K562 (cell line): ENCODE measurements around the gene FOXO3. TPM values are rescaled to one million over a fixed set of nuclear protein-coding genes. Genes with fewer than 3 reads are reported as not detected.
A peak's percentile ranks its signal among the peaks of the same experiment; 100 is the strongest.

Experiments
- CREBBP ChIP-seq: IDR thresholded peaks from one replicate; pipeline ENCODE4 v1.6.1; 2012; ENCODE audit warnings: low read depth, mild to moderate bottlenecking, control low read depth, inconsistent platforms, low read length
- ELF2 ChIP-seq: fragments of 250-450 bp; sonication (Bioruptor Pico); IDR thresholded peaks from 2 replicates; pipeline ENCODE4 v1.5.0; 2021; ENCODE audit warnings: mild to moderate bottlenecking
- FOXO4 ChIP-seq: fragments of 450-650 bp; formaldehyde crosslinking; IDR thresholded peaks from 2 replicates; pipeline ENCODE4 v1.4.0; 2020; ENCODE audit warnings: mild to moderate bottlenecking, moderate library complexity
- FUS ChIP-seq: fragments of 200-400 bp; formaldehyde crosslinking; optimal IDR thresholded peaks from 2 replicates; pipeline ENCODE3; 2017; ENCODE audit warnings: low read depth, low read length
- IRF1 ChIP-seq: sonication (generic); formaldehyde crosslinking; IDR thresholded peaks from 2 replicates; pipeline ENCODE4 v1.8.0; 2022; ENCODE audit warnings: missing genetic modification reagents, mild to moderate bottlenecking, borderline replicate concordance
- KHSRP ChIP-seq: fragments of 450-650 bp; IDR thresholded peaks from 2 replicates; pipeline ENCODE4 v1.6.1; 2017
- NEUROD1 ChIP-seq: fragments of 150-350 bp; IDR thresholded peaks from 2 replicates; pipeline ENCODE4 v1.6.1; 2014; ENCODE audit warnings: borderline replicate concordance, low read length, low read depth; ENCODE audit not compliant: partially characterized antibody
- NONO ChIP-seq, 2 experiments: fragments of 200-400 bp in 1 of 2; fragments of 450-650 bp in 1 of 2; formaldehyde crosslinking in 1 of 2; IDR thresholded peaks; 2 replicates each; pipeline ENCODE4 v1.6.1; 2017; ENCODE audit warnings: low read depth in 2 of 2, mild to moderate bottlenecking in 2 of 2, moderate library complexity in 2 of 2, low read length in 1 of 2
- POLR2A ChIP-seq: fragments of 450-650 bp; conservative IDR thresholded peaks from 2 replicates; pipeline ENCODE4 v1.6.1; 2016
- POLR2AphosphoS2 ChIP-seq: IDR thresholded peaks from 2 replicates; pipeline ENCODE4 v1.6.1; 2012; ENCODE audit warnings: low read length, improper control_type of control experiment
- SMC3 ChIP-seq: conservative IDR thresholded peaks from 2 replicates; pipeline ENCODE4 v1.6.1; 2011; ENCODE audit warnings: low read depth, low read length, improper control_type of control experiment; ENCODE audit not compliant: insufficient read depth
- SRSF3 ChIP-seq: fragments of 200-400 bp; formaldehyde crosslinking; IDR thresholded peaks from 2 replicates; pipeline ENCODE4 v1.6.1; 2016; ENCODE audit warnings: mild to moderate bottlenecking, low read length, moderate library complexity; ENCODE audit not compliant: insufficient read depth
- U2AF2 ChIP-seq: fragments of 200-400 bp; formaldehyde crosslinking; optimal IDR thresholded peaks from 2 replicates; pipeline ENCODE3; 2017; ENCODE audit warnings: low read depth, mild to moderate bottlenecking, low read length
- ZBTB9 ChIP-seq: fragments of 450-650 bp; formaldehyde crosslinking; IDR thresholded peaks from 2 replicates; pipeline ENCODE4 v1.4.0; 2020; ENCODE audit warnings: mild to moderate bottlenecking, moderate library complexity
- ZNF165 ChIP-seq: fragments of 250-450 bp; sonication (Bioruptor Pico); IDR thresholded peaks from 2 replicates; pipeline ENCODE4 v1.4.0; 2020; ENCODE audit warnings: borderline replicate concordance
- ZNF253 ChIP-seq: fragments of 250-450 bp; sonication (Bioruptor Pico); conservative IDR thresholded peaks from 2 replicates; pipeline ENCODE4 v1.6.1; 2021; ENCODE audit warnings: mild to moderate bottlenecking
- ZNF263 ChIP-seq: sonication (generic); formaldehyde crosslinking; IDR thresholded peaks from 2 replicates; pipeline ENCODE4 v1.8.0; 2022; ENCODE audit warnings: mild to moderate bottlenecking, missing genetic modification reagents, borderline replicate concordance
- polyA plus RNA-seq, 8 experiments: library from polyadenylated mRNA; depleted of rRNA in 4 of 8; stranded (reverse) in 5 of 8; unstranded in 3 of 8; fragments of >200 nt; fragmentation: Nextera tagmentation in 2 of 8; fragmentation: Illumina TruSeq in 1 of 8; extraction: Ambion mirVana in 2 of 8; extraction: Trizol in 1 of 8; gene quantifications; 2 replicates each; pipeline versions ENCODE4 v1.2.1 to v1.2.3, GENCODE V29; 2011 to 2014; ENCODE audit warnings: inconsistent platforms in 1 of 8, missing spikeins in 1 of 8
- total RNA-seq, 7 experiments: library from RNA; depleted of rRNA in 6 of 7; stranded (reverse); fragments of >200 nt in 6 of 7; fragmentation: Illumina TruSeq in 2 of 7; extraction: Trizol in 2 of 7; gene quantifications; 2 replicates each; pipeline versions ENCODE4 v1.2.1 to v1.2.3, GENCODE V29; 2011 to 2021; ENCODE audit warnings: low replicate concordance in 1 of 7
- TF ChIP-seq, protein P1 (sequence below): conservative IDR thresholded peaks from 2 replicates; pipeline ENCODE4 v1.6.1; 2011; ENCODE audit warnings: low read depth, mild to moderate bottlenecking, low read length; ENCODE audit not compliant: control insufficient read depth
- TF ChIP-seq, protein P2 (sequence below), 2 experiments: IDR thresholded peaks in 1 of 2; conservative IDR thresholded peaks in 1 of 2; 2 replicates each; pipeline ENCODE4 v1.6.1; 2016; ENCODE audit warnings: low read depth in 2 of 2, mild to moderate bottlenecking in 1 of 2, missing compliant biosample characterization in 1 of 2, missing genetic modification characterization in 1 of 2, moderate library complexity in 1 of 2

Gene FOXO3
- total and polyA plus RNA-seq, 9 of the 15 experiments (the other 6 are each of a cell fraction or from before 2014, with no cell fraction given) = 3.0 to 14.6 (median 6.0) TPM

- TF ChIP-seq NONO (IDR thresholded peaks at IDR 0.05; ENCODE audit: low read depth in 2 of 2, low read length in 1 of 2) (no peak), ZNF263 (CRISPR knock-in tag) (no peak), SMC3 (no peak; the same call in 1 of the 2 replicates), ZNF165 (CRISPR knock-in tag) (no peak), FOXO4 (no peak), KHSRP (0 out of 2 replicates have a peak, but pooled peaks have one; percentile 40), CREBBP (no peak), U2AF2 (no peak), ZNF253 (CRISPR knock-in tag) (no peak), IRF1 (no peak), SRSF3 (no peak), FUS (no peak), ELF2 (no peak), NEUROD1 (peak; percentile 64), POLR2AphosphoS2 (no peak), POLR2A (no peak), ZBTB9 (CRISPR knock-in tag) (no peak)
- TF ChIP-seq, protein P1, sequence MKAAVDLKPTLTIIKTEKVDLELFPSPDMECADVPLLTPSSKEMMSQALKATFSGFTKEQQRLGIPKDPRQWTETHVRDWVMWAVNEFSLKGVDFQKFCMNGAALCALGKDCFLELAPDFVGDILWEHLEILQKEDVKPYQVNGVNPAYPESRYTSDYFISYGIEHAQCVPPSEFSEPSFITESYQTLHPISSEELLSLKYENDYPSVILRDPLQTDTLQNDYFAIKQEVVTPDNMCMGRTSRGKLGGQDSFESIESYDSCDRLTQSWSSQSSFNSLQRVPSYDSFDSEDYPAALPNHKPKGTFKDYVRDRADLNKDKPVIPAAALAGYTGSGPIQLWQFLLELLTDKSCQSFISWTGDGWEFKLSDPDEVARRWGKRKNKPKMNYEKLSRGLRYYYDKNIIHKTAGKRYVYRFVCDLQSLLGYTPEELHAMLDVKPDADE = no peak
- TF ChIP-seq, protein P2, sequence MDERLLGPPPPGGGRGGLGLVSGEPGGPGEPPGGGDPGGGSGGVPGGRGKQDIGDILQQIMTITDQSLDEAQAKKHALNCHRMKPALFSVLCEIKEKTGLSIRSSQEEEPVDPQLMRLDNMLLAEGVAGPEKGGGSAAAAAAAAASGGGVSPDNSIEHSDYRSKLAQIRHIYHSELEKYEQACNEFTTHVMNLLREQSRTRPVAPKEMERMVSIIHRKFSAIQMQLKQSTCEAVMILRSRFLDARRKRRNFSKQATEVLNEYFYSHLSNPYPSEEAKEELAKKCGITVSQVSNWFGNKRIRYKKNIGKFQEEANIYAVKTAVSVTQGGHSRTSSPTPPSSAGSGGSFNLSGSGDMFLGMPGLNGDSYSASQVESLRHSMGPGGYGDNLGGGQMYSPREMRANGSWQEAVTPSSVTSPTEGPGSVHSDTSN (CRISPR knock-in tag; IDR thresholded peaks at IDR 0.05; ENCODE audit: low read depth) = 0 out of 2 replicates have a peak, but pooled peaks have one; percentile 27
- TF ChIP-seq, protein P2 (tag; conservative IDR thresholded peaks at IDR 0.05; ENCODE audit: low read depth) = peak; percentile 86
These were observed 18.0 kb downstream of the FOXO3 start (continued) for GRCh38 chr6:108578595-108579327.
